Heart left ventricle (tissue), 13 donors: ENCODE data around the gene DYSF.

Source experiments
- CTCF ChIP-seq, 12 donors: fragments of 200-600 bp; sonication (generic) in 4 of 12; IDR thresholded peaks; one replicate each; pipeline versions ENCODE4 v1.5.0 to v1.8.0; 2018 to 2022; ENCODE audit warnings: antibody characterized with exemption in 12 of 12, mild to moderate bottlenecking in 5 of 12
- POLR2A ChIP-seq, 2 donors: fragments of 450-650 bp; IDR thresholded peaks; one replicate each; pipeline ENCODE4 v1.6.1; 2017; ENCODE audit warnings: antibody characterized with exemption in 2 of 2, mild to moderate bottlenecking in 2 of 2, moderate library complexity in 2 of 2
- donor health status: ischemic (EF 13 %, LVEDD 7.1; RV severe dilation, severe dysfunction).
- donor health status: DM: no; HTN: yes; CAD: no.
- donor health status: DM: no; HTN: no; CAD: no.
- donor health status: ischemic (EF 25% LVEDD 6.9; RV normal size, moderate dysfunction).
- donor health status: ischemic (EF 25% LVEDD 5.7; RV mildly dilated, moderate dysfunction).
- donor health status: ischemic (EF 35%, LVEDD 5.7; RV mildly dilated, moderate dysfunction).
- donor health status: nonischemic (EF 11% LVEDD 7.7; RV severe dilation, severe dysfunction).
- donor health status: DM: yes; HTN: yes; CAD: no.
- donor health status: PGD.
- donor health status: ischemic (EF 29% LVEDD 5.4; RV normal size, mild dysfunction).
- donor health status: nonischemic (EF 23%, LVEDD 6.1; RV moderate dilation, normal function).

GRCh38 chr2:71679491-71679890 lies 226.1 kb downstream of the DYSF start:
- no peak for TF ChIP-seq POLR2A (IDR thresholded peaks at IDR 0.05)
- no peak for TF ChIP-seq CTCF (IDR thresholded peaks at IDR 0.05)
